HG03135 (cell line): ENCODE data around the gene CYP27B1.

Experiments
- ATAC-seq: cut with Tn5 transposase; IDR thresholded peaks from one replicate; pipeline ENCODE4 v1.9.1; 2021; ENCODE audit warnings: mild to moderate bottlenecking, moderate library complexity; ENCODE audit not compliant: unreplicated experiment

CYP27B1 gene

DNA sequence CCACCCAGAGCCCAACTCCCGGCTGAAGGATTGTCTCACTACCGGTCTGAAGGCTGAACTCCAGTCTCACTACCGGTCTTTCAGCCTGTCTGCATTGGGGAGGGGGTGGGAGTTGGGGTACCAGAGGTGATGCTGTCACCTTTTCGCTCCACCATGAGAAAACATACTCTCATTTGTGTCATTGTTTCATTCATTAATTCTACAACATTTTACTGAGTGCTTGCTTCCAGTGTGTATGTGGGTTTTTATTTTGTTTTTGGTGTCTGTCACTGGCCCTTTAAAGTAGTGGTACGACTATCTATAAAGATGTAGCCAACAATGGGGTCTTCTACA, 14.2 kb downstream of the CYP27B1 start:
- no peak for ATAC-seq

DNA sequence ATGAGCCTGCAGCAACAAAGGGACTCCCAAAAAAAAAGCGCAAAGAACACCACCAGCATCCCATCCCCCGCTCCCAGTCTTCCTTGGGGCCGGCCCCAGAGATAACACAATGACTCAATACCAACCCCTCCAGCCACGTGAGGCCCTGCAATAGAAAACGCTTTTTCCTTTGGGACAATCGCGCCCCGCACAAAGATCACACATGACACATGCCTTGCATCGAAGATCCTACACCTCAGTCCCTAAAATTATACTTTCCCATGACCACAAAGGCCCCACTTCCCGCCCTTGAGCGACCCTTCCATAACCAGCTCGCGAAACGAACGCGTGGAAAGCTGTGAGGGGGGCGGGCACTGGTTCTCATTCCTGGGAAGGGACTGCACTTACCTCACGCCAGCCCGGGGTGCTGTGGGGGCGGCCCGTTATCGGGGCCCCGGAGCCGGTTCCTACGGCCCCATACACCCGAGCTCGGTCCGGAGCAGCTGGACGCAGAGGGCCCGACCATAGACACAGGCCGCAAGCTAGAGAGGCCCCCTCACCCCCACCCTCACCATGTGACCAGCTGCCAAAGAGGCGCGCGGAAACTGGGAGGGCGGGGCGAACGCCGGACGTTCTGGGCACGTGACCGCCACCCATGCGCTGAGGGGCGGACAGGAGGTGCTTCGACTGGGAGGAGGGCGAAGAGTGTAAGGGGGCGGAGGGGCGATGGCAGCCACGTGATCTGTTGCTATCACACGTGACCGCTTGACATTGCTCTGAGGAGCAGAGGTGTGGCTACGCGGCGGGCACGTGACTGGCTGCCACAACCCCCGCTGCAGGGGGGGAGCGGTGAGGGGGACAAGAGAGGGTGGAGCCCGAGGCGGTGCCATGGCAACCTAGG, 14.8 kb downstream of the CYP27B1 start, which contains the start of gene CDK4:
TSS of gene CDK4 (minus strand) at position 523 of the 880 bp plus-strand sequence. CDS start 593 bp downstream, outside the sequence.
- peak; percentile 71 for ATAC-seq

DNA sequence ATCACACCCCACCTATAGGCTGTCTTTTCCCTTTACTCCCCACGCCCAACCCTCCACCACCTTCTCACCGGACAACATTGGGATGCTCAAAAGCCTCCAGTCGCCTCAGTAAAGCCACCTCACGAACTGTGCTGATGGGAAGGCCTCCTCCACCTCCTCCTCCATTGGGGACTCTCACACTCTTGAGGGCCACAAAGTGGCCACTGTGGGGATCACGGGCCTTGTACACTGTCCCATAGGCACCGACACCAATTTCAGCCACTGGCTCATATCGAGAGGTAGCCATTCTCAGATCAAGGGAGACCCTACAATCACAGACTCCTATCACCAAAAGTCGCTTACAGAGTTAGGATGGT, 15.5 kb downstream of the CYP27B1 start:
- no peak for ATAC-seq

DNA sequence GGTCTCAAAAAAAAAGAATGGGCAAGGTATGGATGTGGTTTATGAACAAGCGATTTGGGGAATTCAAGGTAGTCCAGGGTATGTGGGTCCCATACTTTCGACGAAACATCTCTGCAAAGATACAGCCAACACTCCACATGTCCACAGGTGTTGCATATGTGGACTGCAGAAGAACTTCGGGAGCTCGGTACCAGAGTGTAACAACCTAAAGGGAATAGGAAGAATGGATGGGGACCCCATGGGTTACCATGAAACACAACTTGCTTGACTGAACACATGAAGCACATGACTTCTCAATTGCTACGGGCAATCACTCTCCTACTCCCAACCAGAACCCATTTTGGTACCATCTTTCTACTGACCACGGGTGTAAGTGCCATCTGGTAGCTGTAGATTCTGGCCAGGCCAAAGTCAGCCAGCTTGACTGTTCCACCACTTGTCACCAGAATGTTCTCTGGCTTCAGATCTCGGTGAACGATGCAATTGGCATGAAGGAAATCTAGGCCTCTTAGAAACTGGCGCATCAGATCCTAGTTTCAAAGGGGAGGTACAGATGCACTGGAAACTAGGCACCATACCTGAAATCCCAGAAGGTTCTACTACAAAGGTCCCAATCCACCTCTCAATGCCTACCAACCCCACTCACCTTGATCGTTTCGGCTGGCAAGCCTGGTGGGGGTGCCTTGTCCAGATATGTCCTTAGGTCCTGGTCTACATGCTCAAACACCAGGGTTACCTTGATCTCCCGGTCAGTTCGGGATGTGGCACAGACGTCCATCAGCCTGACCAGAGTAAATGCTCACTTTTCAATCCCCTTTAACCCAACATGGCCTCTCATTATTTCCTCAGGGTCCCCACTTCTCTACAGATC, 16.1 kb downstream of the CYP27B1 start:
- no peak for ATAC-seq

DNA sequence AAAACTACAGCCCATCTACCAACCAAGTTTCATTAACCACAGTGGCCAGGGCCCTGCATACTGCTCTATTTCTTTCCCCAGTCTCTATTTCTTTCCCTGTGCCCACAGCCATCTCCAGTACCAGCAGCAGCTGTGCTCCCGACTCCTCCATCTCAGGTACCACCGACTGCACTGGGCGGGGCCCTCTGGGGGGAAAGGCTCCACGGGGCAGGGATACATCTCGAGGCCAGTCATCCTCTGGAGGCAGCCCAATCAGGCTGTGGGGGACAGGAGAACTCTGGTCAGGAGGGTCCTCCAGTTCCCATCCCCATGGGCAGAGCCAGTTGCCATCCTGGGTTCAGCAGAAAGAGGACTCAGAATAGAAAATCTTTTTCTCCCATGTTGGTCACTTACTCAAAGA, 17.8 kb downstream of the CYP27B1 start:
- no peak for ATAC-seq

DNA sequence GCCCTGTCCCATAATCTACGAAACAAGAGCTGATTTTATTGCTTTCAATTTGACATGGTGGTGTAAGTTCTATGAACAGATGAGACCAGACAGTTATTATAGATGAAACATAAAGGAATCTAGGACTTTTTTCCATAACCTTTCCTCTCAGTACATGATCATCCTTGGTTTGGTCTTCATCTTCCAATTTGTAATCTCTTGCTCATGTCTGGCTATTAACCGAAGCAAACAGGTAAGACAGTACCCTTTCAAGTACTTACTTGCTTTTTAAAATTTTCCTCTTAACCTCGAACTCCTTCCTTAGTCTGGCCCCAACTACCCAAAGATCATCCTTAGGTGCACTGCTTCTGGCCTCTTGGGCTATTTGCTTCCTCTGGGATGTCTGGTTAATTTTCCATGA, 20.9 kb downstream of the CYP27B1 start:
- ATAC-seq = no peak

DNA sequence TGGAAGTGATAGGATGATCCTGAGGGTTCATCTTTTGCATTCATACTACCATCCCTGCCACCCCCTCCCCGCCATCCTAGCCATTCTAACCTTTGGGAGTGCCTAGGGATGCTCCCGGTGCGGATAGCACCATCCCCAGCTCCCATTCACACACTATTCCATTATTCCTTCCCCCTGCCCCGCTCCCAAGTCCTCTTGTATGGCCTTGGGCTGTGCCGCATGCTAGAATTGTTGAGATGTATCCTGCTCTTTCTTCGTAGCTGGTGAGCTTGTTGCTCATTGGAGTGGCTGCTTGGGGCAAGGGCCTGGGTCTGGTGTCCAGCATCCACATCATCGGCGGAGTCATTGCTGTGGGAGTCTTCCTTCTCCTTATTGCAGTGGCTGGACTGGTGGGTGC, 21.4 kb downstream of the CYP27B1 start:
- ATAC-seq = no peak

DNA sequence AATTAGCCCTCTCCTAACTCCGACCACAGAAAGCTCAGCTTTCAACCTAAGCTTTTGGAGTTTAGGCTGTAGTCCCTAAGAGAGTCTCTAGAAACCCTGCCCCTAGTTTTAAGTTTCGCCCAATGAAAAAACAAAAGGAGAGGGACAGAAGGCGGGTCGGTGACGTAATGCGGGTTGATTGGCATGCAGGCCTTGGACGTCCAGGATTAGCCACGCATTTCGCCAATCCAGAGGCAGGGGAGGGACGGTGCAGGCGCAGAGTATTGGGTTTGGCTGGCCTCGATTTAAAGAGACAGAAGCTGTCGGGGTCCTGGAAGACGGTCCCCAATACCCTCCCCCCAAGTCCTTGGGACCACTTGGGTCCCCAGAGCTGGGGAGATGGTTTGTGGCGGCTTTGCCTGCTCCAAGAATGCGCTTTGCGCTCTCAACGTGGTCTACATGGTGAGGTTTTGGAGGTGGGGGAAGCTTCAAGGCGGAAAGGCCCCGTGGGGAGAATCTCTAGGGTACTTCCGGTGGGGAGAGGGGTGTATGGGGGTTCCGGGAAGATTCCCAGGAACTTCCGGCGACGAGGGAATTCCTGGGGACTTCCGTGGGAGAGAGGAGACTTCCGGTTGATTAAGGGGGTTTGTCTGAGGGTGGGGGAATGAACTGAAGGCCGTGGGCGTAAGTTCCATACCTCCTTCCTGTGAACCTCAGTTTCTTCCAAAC, 21.9 kb downstream of the CYP27B1 start, which contains the start of gene TSPAN31:
TSS of gene TSPAN31 (plus strand) at position 263 of the 708 bp plus-strand sequence. CDS start at position 379, 116 bp downstream.
- ATAC-seq = peak; percentile 78

DNA sequence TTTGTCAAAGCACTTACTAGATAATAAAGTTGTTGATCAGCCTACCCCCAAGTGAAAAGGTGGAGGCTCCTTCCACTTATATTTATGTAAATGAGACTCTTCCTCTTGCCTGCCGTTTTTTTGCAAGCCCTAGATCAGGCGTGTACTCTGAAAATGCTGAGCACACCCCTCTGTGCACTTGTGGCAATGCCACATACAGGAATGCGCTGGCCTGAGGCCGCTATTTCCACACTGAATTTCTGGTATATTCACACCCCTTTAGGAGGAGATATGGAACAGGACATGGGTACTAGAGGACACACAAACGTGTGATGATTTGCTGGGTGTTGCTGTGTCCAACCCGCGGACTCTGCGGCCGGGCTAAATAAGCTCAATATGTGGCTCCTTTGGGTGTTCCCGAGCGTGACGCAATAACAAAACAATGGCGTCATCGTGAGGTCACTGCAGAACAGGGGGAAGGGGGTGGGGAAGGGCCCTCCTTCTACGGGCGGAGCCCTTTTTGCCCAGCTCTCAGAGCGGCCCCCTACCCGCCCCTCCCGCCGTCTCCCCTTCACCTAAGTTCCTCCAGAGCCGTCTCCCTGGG, 22.6 kb downstream of the CYP27B1 start:
- ATAC-seq = peak; percentile 40

DNA sequence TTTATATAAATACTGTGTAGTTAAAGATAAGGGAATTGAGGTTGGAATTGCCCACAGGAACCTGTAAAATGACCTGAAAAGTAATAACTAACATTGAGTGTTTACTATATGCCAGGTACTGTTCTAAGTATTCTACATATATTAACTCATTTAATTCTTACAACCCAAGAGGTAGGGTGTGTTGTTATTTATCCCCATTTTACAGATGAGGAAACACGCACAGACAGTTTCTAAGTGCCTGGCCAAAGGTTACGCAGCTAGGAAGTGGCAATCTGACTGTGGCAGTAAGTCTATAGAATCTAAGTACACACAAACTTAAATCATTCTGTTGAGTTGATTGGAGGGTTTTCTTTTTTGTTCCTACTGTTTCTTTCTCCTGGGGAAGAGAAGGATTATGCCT, 23.1 kb downstream of the CYP27B1 start:
- no peak for ATAC-seq

DNA sequence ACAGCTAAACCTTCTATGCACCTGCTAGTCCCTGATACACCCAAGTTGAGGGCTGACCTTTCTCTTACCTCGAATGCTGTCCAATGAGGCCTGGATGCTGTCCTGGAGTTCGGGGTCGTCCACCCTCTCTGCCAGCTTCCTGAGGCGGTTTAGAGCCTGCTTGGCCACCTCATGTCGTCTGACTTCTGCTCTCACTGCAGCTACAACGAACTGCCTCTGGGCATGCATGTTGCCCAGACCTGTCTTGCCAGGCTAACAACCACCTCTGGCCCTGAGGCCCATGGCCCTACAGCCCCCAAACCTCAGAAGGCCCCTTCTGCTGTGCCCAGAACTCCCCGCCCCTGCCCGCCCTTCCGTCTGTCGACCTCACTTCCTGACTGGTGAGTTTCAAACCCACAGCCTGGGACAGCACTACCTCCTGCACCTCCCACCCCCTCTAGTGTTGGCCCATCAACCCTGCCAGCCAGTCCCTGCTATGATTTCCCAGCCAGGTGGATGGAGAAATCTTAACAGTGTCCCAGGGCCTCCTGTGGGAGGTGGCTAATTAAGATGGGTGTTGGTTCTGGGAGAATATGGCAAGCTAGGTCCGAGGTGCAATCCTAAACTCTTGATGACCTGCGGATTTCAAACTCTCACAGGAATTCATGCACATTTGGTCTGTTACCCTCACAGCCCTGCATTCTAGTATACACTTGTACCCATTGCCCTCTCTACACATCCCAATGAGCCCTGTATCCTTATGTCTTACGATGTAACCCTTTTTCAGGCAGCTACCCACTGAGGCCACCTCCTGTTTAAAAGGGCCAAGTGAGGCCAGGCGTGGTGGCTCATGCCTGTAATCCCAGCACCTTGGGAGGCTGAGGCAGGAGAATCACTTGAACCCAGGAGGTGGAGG, 24.8 kb downstream of the CYP27B1 start:
- ATAC-seq = peak; percentile 49

DNA sequence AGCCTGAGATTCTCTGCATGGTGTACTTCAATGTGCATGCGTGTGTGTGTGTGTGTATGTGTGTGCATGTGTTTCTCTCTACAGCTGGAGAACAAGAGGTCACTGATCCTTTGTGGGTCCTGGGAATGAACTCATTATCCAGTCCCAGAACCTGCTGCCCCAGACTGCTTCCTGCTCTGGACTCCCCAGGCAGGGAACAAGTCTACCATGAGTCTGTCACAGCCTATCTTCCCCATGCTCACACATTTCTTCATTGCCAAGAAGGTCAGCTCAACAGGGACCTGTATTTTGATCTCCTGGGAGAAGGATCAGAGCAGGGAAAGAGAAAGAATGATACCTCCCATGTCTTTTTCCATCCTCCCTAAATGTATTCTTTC, 25.5 kb downstream of the CYP27B1 start:
- ATAC-seq = no peak

DNA sequence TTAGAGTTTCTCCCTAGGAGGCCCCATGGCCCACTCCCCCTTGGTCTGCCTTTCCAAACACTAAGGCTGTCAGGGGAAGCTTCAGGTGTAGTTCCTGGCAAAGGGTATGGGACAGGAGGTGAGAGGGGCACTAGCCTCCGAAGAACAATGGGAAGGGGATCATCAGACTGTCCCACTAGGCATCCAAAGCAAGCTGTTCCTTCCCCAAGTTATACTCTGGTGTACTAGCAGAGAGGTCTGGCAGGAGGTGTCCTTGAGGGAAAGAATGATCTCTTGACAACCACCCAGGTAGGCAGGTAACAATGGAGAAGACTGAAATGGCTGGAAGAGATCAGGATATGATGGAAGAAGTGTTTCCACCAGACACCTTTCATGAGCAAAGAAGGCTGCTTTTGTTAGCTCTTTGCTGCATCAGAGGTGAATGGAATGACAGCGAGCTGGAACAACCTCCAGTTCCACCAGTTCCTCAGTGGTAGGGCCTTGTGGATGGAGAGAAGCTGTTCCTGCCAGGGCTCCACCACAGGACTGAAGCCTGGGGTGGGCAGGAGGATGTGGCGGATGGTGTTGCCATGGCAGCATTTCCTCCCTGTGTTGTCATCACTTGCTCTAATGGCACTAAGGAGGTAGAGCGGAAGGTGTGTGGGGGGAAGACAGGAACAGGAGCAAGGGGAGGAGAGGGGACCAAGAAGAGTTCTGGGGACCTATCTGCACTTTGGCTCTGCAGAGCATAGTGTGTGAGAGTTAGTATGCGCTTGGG, 26.0 kb downstream of the CYP27B1 start:
- peak; percentile 56 for ATAC-seq

DNA sequence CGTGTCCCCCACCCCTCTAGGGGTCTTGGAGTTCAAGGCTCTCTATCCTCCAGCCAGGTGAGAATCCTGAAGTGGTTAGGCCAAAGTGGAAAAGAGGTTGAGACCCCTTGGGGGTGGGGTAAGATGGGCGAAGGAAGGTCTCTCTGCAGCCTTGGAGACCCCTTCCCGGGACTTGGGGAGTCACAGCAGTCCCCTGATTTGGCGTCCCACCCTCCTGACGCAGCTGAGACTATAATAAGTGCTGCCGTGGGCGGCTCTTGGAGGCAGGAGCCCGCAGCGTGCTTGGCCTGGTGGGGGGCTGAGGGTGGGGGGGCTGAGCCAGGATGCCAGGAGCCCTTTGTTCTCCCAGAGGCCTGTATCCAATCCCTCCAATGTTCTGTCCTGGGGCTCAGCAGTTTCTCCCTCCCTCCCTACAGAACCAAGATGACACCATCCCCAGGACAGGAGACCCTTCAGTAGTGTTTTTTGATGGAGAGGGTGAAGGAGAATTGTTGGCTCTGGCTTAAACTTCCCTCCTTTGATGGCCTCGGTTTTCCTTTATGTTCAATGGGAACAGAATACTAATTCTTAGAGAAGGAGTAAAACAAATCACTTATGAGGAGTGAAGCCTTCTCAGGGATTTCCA, 26.9 kb downstream of the CYP27B1 start:
- ATAC-seq = no peak

DNA sequence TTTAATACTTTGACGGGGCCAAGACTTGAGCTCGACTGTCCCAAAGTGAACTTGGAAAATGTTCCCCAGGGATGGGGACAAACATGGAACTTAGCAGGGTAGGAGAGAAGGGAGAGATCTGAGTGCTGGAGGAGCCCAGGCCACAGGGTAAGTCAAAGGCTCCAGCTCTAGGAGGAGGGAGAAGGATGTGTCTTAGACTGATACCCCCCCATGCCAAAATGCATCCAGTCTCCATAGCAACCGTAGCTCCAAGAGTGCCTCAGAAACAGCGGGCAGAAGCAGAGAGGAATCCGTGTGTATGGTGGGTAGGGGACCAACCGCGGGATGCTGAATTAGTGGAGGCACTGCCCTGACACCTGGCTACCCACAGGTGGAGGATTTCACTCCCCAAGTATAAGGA, 27.5 kb downstream of the CYP27B1 start:
- ATAC-seq = no peak

DNA sequence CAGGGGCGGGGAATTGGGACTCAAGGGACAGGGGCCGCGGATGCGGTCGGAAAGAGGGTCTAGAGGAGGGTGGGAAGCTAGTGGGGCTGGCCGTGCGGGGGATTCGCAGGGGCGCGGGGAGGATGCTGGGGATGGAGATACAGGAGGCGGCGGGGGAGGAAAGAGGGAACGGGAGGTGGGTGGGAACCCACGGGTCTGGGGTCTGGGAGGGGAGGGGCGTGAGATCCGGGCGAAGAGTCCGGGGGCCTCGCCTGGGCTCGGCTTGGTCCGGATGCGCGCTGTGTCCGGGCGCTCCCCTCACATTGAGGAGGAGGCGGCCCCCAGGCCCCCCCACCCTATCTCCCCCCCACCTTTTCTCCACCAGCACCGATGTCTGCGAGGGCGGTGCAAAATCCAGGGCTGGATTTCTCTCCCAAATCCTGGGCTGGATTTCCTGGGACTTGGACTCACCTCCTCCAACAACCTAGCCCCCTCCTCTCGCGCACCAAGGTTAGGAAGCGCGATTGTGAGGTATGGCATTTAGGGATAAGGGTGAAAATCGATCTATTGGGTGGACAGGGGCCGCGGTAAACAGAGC, 28.1 kb downstream of the CYP27B1 start, which contains the start of gene AGAP2:
TSS of gene AGAP2 (minus strand) at position 82 of the 577 bp plus-strand sequence. CDS start 496 bp downstream, outside the sequence.
- ATAC-seq = no peak

DNA sequence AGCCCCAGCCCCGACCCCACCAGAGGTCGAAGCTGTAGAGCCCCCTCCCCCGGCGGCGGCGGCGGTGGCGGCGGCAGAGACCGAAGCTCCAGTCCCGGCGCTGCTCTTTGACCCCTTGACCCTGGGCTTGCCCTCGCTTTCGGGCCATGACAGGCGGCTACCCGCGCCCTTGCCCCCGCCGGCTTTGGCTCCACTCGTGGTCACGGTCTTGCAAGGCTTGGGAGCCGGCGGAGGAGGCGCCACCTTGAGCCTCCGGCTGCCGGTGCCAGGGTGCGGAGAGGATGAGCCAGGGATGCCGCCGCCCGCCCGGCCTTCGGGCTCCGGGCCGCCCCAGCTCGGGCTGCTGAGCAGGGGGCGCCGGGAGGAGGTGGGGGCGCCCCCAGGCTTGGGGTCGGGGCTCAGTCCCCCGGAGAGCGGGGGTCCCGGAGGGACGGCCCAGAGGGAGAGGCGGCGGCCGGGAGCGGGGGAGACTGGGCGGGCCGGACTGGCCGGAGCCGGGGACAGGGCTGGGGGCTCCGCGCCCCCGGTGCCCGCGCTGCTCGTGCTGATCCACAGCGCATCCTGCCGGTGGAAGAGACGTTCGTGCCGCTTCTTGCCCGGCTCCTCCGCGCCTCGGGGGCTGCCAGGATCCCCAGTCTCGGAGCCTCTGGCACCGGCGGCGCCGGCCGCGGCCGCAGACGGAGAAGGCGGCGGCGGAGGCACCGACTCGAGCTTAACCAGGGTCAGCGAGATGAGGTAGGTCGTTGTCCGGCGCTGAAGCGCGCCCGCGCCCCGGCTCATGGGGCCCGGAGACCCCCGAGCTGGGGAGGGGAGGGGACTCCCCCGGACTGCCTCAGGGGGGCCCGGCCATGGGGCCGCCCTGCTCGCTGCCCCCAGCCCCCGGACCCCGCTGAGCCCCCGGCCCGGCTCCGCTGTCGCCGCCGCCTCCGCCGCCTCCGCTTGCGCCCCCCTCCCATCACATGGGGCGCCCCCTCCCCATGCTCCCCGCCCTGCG, 29.1 kb downstream of the CYP27B1 start:
- ATAC-seq = no peak
